Left lobe of liver (tissue), 2 donors: ENCODE data around the gene CFAP99. TPM values are rescaled to one million over a fixed set of nuclear protein-coding genes. Genes with fewer than 3 reads are reported as not detected.
"Not testable (repeated sequence)": the region's sequence is repeated elsewhere in the genome, so short reads cannot be mapped to it uniquely, and the experiment has no call there.

ENCODE experiments used
- ATAC-seq: fragments of 200-7000 bp; cut with Tn5 transposase; one replicate; pipeline ENCODE4 v1.9.1; 2020; ENCODE audit warnings: mild to moderate bottlenecking, moderate library complexity
- DNase-seq: peaks from one replicate; pipeline ENCODE4 v3.0.0-alpha.2; 2020; ENCODE audit warnings: low spot score
- total RNA-seq: library from RNA; stranded (reverse); gene quantifications from one replicate; pipeline ENCODE4 v1.2.1, GENCODE V29; 2021
- donor health status: DM: no; HTN: no; CAD: no; lungs with moderate emphysema.
- donor health status: DM: no; HTN: yes; CAD: no.

Gene CFAP99
- total RNA-seq = 1.3 TPM

DNA sequence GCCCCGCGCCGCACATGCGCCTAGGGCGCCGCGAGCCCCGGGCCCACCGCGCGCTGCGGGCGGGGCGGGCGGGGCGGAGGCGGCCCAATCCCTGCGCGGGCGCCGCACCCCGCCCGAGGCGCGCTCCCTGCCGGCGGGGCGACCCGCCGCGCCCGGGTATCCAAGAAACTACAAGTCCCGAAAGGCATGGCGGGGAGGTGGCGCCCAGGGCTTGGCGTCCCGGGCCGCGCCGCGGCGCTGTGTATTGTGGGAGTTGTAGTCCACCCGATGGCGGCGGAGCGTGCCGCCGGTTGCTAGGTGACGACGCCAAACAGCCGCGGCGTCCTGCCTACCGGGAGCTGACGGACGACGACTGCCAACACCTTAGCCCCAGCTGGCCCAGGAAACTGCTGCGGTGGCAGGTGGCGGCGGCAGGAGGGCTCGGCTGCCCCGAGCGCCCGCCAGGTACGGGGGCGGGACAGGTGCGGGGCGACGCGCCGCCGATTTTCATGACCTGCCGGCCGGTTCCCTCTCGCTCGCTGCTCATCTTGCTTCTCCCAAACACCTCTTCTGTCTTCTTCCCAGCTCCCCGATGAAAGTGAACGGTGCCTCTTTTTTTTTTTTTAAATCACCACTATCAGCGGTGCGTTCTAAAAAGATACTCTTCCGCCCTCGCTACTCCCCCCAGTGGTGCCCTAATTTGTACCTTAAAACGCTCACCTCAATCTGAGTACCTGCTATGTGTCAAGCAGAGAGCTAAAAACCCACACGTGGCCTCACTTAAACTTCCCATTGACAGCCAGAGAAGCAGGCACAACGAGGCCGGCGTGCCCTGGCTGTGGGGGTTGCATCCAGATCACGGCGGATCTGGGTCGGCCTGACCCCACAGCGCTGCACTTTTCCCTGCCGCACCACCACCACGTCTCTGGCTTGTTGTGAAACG, at the start of gene CFAP99:
Gene CFAP99, plus strand, starts transcription at position 306 of the 922 bp plus-strand sequence.
- ATAC-seq = peak; percentile 94
- DNase-seq = peak; percentile 100

GRCh38 chr4:2370597-2371320, 48.0 kb upstream of the CFAP99 start:
- DNase-seq = no peak
- ATAC-seq = no peak

- ATAC-seq = no peak
- no peak for DNase-seq
These were observed 46.8 kb upstream of the CFAP99 start for GRCh38 chr4:2371765-2372487.

DNA sequence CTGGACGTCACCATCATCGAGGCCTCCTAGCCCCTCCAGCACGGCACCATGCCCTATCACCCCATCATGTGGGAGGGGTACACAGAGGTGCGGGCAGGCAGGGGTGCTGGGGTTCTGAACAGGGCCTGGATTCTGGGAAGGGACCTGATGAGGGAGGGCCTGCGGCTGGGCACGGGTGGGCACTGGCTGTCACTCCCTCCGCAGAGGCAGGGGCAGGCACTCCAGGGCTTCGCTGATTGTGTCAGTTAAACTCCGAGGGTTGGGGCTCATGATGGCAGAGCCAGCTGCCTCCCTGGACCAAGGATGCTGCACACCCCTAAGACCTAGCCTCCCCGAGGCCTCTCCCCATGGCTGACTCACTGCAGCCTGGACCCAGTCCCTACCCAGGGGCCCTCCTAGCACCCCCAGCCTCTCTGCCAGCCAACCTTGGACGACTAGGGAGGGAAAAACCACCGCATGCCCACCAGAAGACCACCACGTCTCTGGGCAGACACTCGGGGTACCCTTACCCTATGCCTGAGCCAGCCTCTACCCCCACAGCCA, 46.2 kb upstream of the CFAP99 start:
- no peak for DNase-seq
- no peak for ATAC-seq

DNA sequence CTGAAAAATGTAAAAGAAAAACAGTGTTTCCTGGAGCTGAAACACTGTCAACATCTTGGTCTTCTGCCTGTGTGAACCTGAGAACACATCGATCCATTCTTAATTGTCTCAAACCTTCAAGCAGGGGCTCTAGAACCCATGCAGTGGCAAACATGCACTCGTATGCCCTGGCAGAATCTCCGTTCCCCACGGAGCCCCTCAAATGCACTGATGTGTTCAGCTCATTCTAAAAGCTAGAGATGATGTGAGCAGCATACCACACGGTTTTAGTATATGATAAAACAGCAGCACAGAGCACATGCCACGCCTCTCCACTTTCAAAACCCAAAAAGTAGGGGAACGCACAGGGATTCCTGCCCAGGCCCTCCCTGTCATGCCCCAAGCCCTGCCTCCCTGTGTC, 45.2 kb upstream of the CFAP99 start:
- ATAC-seq = no peak

GRCh38 chr4:2375427-2375826, 43.3 kb upstream of the CFAP99 start:
- no peak for DNase-seq
- ATAC-seq = no peak

More for the DNA sequence above, 45.2 kb upstream of the CFAP99 start:
- DNase-seq = no peak

- DNase-seq (no peak), ATAC-seq (no peak)
These were observed 41.5 kb upstream of the CFAP99 start for GRCh38 chr4:2377241-2377640.

DNA sequence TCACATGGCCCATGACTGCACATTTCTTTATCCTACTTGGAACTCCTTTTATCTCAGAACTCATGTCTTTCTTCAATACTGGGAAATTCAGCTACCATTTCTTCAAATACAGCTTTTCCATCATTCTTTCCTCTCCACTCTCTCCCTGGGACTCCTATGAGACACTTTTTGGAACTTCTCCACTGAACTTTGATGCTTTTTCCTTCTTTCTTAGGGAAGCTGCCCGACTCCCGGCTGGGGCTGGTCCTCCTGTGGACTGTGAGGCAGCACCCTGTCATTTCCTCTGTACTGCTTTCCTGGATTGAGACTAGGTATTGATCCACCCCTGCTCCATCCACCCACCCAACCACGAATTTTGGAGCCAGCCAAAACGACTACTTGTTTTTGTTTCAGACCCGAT, 40.4 kb upstream of the CFAP99 start:
- DNase-seq = no peak
- ATAC-seq = no peak

DNA sequence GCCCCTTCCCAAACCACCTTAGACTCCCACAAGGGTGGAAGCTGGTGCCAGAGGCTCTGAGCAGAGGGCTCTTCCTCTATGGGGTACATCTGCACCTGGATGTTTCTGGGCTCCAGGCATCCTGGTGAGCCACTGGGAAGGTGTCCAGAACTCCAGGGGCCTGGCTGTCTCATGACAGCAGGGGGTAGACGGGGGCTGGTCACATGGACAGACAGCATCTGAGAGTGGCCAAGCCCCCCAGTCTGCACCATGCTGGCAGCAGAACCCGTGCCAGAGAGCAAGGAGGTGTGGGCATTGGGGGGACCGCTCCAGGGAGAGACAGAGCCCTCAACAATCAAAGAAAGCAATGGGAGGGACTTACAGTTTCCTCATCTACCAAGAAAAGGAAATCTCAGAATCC, 39.9 kb upstream of the CFAP99 start:
- no peak for ATAC-seq
- DNase-seq = no peak

DNA sequence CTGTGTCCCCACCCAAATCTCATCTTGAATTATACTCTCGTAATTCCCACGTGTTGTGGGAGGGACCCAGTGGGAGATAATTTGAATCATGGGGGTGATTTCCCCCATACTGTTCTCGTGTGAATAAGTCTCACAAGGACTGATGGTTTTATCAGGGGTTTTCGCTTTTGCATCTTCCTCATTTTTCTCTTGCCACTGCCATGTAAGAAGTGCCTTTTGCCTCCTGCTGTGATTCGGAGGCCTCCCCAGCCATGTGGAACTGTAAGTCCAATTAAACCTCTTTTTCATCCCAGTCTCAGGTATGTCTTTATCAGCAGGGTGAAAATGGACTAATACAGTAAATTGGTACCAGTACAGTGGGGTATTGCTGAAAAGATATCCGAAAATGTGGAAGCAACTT, 38.2 kb upstream of the CFAP99 start:
- not testable (repeated sequence) for DNase-seq, ATAC-seq

DNA sequence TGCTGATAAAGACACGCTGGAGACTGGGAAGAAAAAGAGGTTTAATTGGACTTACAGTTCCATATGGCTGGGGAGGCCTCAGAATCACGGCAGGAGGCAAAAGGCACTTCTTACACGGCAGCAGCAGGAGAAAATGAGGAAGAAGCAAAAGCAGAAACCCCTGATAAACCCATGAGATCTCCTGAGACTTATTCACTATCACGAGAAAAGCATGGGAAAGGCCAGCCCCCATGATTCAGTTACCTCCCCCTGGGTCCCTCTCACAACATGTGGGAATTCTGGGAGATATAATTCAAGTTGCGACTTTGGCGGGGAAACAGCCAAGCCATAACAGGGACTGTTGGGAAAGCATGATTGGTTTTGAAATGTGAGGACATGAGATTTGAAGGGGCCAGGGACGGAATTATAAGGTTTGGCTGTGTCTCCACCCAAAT, 36.0 kb upstream of the CFAP99 start:
- ATAC-seq, DNase-seq: not testable (repeated sequence)

DNA sequence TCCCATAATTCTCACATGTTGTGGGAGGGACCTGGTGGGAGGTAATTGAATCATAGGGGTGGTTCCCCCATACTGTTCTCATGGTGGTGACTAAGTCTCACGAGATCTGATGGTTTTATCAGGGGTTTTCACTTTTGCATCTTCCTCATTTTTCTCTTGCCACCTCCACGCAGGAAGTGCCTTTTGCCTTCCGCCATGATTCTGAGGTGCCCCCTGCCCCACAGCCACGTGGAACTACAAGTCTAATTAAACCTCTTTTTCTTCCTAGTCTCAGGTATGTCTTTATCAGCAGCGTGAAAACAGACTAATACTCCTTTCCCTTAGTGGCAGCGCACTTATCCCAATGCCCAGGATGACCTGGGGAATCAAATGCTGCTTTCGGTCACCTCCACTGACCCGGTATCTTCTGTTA, 35.5 kb upstream of the CFAP99 start:
- ATAC-seq, DNase-seq: not testable (repeated sequence)

GRCh38 chr4:2383760-2384159, 35.0 kb upstream of the CFAP99 start:
- ATAC-seq = no peak

GRCh38 chr4:2384245-2384644, 34.5 kb upstream of the CFAP99 start:
- ATAC-seq (no peak), DNase-seq (no peak)

More at GRCh38 chr4:2383760-2384159, 35.0 kb upstream of the CFAP99 start:
- no peak for DNase-seq

- peak; percentile 99 for ATAC-seq
- peak; percentile 85 for DNase-seq
These were observed 33.2 kb upstream of the CFAP99 start for GRCh38 chr4:2385516-2385915.

DNA sequence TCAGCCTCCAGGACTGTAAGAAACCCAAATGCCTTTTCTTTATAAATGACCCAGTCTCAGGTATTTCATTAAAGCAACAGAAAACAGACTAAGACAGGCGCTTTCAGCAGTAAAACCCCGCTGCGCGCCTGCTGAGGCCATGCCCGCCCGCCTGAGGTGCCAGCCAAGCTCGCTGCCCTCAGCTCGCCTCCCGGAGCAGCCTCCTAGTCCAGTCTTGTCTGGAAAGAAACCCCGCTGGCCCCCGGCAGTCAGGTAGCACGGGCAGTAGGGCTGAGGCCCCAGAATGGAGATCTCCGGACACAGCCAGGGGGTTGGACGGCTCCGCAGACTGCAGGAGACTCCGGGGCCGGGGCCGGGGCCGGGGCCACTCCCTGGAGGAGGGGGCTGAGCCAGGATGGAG, 32.0 kb upstream of the CFAP99 start:
- no peak for ATAC-seq
- DNase-seq = no peak

DNA sequence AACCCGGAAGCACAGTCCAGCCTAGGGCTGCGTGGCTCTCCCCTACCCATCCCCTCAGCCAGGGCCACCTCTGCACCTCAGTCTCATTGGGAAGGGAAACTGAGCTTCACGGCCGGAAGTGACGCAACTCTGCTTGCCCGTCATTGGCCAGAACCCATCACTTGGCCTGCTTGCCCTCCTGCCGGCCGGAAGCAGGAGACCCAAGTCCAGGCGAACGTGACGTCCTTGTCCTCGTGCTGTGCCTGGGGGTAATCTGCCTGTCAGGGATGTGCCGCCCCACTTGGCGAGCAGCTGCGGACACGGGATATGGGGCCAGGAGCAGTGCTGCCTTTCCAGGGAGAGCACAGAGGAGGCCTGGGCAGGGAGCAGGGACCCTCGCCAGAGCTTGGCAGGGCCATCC, 31.5 kb upstream of the CFAP99 start:
- no peak for ATAC-seq

DNA sequence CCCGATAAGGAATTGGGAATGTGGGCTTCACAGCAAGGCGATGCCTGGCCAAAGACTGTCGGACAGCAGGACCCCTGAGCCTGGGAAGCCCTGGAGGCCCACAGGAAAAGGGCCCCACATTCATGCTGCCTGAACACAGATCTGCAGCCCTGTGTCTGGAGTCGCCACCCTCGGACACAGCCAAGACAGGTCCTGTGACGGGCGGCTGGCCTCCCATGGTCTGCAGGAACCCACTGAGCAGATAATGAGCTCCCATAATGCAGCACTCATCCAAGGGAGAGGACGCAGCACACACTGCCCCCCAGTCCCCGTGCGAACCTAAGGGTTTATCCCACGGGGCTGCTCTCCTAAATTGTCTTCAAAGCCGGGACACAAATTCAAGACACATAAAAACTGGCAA, 30.9 kb upstream of the CFAP99 start:
- no peak for ATAC-seq
- no peak for DNase-seq

More for the DNA sequence above, 31.5 kb upstream of the CFAP99 start:
- DNase-seq = no peak

- ATAC-seq (no peak), DNase-seq (no peak)
These were observed 30.1 kb upstream of the CFAP99 start for GRCh38 chr4:2388429-2389182.

DNA sequence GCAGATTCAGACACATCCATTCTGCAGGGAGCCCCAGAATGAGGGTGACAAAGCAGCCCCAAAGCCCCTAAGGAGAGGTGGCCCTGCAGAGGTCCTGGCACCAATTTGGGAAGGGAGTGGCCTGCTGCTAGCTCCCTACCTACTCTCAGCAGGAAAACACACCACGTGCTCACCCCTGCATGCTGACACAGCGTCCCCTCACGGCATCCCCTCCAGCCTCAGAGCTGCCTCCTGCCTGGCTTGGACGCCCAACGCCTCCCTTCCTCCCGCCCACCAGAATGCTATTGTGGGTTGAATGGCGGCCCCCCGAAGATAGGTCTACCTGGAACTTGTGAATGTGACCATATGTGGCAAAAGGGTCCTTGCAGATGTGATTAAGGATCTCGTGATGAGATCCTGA, 29.1 kb upstream of the CFAP99 start:
- no peak for DNase-seq
- ATAC-seq = no peak
